ENCODE data around the gene RSRP1. TPM values are rescaled to one million over a fixed set of nuclear protein-coding genes. Genes with fewer than 3 reads are reported as not detected.

RSRP1 gene
- total RNA-seq, 1 donor from 2014 or later: 48.6 TPM

Other genes starting within 250 kb of the RSRP1 start
- 63.3 and 80.7 TPM in 2 replicates for gene SYF2, start 15.0 kb downstream of the RSRP1 start, total RNA-seq
- gene RHD, start 25.1 kb upstream of the RSRP1 start, total RNA-seq: not detected in 2 replicates
- 88.5 and 99.2 TPM in 2 replicates for gene TMEM50A, start 90.9 kb upstream of the RSRP1 start, total RNA-seq
- 0.08 and 0.27 TPM in 2 replicates for gene RHCE, start 173.4 kb upstream of the RSRP1 start, total RNA-seq
- gene MACO1, start 183.4 kb upstream of the RSRP1 start, total RNA-seq: 22.7 and 24.9 TPM in 2 replicates